HG03039 (cell line): Measurements from ENCODE around the gene YLPM1.

Experiments used
- ATAC-seq: cut with Tn5 transposase; IDR thresholded peaks from one replicate; pipeline ENCODE4 v1.9.1; 2021; ENCODE audit warnings: mild to moderate bottlenecking, moderate library complexity; ENCODE audit not compliant: unreplicated experiment

Gene YLPM1

GRCh38 chr14:74785056-74785613 lies 22.0 kb downstream of the YLPM1 start:
- no peak for ATAC-seq

DNA sequence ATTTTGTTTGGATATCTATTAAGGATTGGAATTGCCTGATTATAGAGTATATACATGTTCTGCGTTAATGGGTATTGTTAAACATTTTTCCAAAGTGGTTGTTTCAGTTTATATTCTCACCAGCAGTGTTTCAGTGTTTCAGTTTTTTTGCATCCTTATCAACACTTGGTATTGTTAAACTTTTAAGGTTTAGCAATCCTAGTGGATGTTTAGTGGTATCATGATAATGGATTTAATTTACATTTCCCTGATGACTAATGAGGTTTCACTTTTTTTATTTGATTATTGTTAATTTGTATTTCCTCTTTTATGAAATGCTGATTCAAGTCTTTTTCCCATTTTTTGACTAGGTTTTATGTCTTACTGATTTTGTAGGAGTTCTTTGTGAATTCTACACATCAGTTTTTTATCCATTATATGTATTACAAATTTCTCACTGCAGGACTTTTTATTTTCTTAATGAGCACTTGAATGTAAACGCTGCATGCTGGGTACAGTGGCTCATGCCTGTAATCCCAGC lies 23.7 kb downstream of the YLPM1 start:
- no peak for ATAC-seq

- no peak for ATAC-seq
These were observed 29.3 kb downstream of the YLPM1 start for GRCh38 chr14:74792249-74793039.

GRCh38 chr14:74793506-74794155 lies 30.5 kb downstream of the YLPM1 start:
- no peak for ATAC-seq

GRCh38 chr14:74794947-74795346 lies 31.8 kb downstream of the YLPM1 start:
- ATAC-seq = no peak

GRCh38 chr14:74799765-74800164 lies 36.6 kb downstream of the YLPM1 start:
- ATAC-seq = no peak

DNA sequence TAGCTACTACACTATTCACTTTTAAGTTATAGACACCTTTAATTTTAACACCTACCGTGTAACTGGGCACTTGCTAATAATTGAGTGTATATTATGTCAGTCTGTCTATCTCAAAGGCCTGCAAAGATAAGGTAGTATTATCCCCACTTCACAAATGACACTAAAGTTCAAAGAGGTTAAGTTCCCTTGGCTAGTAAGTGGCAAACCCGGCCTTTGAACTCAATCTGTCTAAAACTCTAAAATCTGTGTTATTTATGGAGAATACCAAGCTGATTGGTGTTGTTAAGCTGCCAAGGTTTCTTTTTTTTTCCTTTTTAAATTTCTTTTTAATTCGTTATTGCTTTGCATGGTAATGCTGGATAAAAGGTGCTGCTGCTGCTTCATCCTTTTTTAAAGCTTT lies 37.7 kb downstream of the YLPM1 start:
- ATAC-seq = no peak

DNA sequence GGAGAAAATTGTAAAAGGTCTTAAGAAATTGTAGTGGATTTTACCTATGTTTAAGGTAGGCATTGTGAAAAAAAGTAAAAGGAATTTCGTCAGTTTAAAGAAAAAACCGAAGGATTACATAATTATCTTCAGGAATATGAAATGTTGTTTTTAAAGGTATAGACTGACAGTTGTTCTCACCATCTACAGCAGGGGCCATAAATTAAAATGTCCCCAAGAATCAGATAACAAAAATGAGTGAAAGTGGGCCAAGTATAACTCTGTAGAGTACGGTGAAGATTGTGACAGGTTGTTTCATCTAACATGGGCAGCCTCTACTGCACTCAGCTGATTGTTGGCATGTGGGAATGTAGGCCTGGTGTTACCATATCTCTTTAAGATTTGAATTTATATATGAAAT lies 38.3 kb downstream of the YLPM1 start:
- ATAC-seq = no peak

DNA sequence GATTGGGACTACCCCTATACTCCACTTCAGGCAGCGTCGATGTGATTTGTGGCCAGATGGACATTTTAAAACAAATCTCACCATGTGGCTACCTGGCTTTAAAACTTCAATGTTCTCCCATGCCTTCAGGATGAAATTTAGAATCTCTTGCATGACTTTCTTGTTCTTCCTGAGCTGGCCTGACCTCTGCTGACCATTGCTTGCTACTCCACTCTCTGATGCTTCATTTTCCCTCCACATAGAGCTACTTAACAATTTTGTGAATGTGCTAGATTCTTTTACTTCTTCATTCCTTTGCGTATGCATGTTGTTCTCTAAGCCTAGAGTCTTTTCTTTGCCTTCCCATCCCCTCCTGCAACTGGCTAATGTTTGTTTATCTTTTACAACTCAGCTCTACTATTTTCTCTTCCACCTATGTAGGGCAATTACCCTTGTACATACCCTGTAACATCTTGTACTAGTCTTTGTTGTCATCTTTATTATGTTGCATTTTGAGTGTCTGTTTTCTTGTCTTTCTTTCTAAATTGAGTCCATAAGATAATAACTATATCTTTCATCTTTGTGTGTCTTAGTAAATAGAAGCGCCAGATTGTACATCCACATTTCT lies 41.2 kb downstream of the YLPM1 start:
- ATAC-seq = no peak

DNA sequence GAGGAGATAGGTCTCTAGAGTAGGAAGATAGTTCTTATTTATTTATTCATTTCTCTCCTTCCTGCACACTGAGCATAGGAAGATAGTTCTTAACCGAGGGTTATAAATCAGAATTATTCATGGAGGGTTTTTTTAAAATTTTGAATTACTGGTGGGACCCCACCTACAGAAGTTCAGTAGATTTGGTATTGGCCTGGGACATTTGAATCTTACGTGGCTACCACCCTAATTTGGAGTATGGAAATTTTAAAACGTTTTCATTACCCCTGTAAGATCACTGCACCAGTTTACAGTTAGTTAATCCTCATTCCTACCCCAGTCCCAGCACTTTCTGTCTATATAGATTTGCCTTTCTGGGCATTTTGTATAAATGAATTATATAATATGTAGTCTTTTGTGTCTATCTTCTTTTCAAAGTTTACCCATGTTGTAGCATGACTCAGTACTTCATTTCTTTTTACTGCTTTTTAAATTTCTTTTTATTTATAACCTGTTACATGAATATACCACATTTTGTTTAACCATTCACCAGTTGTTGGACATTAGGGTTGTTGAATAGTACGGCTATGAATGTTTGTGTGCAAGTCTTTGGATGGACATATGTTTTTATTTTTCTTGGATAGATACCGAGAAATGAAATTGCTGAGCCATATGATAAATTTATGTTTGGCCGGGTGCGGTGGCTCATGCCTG lies 44.9 kb downstream of the YLPM1 start:
- no peak for ATAC-seq

DNA sequence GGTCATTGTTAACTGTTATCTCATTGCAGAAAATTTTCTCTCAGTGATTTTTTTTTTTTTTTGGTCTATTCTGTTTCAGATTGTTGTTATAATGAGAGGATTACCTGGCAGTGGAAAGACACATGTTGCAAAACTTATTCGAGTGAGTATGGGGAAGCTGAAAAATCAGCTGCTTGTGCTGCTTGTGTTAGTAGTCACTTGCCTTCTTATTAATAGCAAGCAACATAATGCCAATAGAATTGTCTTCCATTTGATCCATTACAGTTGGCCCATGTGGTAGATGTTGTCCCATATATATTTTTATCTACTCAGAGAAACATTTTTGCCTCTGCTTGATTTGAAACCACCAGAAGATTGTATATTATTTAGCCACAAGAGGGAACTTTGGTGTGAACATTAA lies 53.0 kb downstream of the YLPM1 start:
- ATAC-seq = no peak

DNA sequence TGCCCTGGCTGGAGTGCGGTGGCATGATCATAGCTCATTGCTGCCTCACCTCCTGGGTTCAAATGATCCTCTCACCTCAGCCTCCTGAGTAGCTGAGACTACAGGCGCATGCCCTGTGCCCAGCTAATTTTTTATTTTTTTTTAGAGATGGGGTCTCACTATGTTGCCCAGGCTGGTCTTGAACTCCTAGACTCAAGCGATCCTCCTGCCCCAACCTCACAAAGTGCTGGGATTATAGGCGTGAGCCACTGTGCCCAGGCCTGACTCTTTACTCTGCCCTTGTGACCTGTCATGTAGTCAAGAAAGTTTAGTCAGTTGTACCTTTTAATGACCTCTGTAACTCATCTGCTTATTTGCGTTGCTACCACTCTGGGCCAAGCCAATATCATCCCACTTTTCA lies 57.2 kb downstream of the YLPM1 start:
- ATAC-seq = no peak

DNA sequence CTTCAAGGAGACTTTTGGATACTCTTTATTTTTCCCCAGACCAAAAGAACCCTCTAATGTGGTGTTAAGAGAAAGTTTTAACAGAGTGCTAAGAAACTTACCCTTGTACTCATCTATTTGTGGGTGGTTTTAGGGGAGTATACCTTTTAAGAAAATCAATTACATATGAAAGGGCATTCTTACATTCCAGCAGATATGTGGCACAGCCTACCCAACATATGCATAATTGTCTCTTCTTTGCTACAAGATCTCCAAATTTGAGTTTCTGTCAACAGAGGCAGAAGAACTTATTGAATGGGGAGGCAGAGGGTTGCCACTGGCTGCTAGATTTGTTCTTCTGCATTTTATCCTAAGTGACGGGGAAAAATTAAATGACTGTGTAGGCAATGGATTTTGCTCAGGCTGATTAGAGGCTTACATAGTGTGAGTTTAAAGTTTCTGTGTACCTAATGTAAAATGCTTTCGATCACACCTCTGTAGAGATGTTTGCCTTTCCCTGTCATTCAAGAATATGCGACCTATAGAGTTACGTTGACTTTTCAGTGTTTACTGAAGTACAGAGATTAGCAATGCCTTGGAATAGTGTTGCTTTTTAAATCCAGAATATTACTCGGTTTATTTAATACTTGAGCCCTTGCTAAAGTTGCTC lies 58.3 kb downstream of the YLPM1 start:
- no peak for ATAC-seq

- ATAC-seq = no peak
These were observed 61.9 kb downstream of the YLPM1 start for GRCh38 chr14:74824997-74825396.

DNA sequence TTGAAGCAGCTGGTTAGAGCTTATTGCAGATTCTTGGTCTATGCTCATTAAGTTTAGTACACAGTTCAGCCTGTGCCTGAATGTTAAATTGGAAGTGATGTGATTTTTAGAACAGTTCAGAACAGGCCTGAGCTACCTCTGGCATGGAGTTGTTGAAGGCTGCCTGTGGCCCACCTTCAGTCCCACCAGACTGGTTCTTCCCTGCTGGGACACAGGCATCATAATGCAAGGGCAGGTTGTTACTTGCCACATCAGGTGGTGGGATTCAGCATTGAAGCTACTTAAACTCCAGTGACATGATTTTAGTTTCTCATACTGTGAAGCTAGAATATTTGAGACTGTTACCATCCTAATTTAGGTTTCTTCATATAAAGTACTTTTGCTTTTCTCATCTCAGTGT lies 63.5 kb downstream of the YLPM1 start:
- ATAC-seq = no peak

DNA sequence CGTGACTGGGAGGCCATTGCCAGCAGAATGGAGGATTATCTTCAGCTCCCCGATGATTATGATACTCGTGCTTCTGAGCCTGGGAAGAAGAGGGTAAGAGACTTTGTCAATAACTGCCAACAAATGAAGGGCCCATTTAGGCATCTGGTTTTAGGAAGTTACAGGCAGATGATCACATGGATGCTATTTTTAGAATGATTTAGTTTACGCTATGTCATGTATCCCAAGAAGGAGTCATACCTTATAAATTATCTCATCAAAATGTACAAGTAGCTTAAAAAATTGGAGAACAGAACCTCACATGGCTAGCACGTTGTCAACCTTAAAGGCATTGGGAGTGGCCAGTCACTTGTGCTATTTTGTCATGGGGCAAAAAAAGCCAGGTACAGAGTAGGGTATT lies 66.1 kb downstream of the YLPM1 start:
- no peak for ATAC-seq

DNA sequence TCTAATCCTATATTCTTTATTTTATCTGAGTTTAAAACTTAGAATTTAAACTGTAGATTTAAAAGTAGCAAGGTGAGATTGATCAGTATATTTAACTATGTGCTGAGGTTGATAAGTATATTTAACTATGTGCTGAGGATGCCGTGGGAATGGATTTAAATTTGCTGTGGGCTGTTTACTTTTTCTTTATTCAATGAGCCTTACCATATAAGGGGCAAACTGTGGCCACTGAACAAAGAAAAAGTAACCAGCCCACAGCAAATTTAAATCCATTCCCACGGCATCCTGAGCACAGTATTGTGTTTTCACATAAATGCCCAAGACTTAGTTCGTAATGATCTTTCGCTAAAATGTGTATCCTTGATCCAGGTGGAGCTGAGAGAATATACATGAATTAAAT lies 69.7 kb downstream of the YLPM1 start:
- ATAC-seq = no peak

- no peak for ATAC-seq
These were observed 71.7 kb downstream of the YLPM1 start for GRCh38 chr14:74834692-74835392.

DNA sequence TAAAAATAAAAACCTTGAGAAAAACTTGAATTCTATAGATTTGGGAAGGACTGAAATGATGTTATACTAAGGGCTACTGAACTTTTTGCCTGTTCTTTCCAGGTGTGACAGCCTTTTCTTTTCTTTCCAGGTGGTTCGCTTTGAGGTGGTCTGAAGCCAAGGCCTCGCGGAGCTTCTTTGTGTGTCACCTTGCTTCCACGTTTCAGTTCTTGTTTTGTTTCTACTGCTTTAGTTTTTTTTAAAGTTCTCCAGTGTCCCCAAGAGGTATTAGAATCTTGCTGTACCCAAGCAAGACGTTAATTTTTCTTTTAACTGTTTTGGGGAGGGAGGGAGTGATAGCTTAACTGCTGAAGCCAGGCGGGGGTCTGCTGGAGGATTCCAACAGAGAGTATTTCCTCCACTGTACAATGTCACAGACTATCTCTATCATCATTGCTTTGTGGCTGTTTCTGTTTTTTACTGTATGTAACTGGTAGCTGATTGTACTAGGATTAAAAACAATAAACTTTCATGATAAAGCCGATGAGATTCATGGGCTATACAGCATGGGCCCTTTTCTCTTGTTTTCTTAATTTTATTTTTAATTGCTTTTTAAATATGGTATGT lies 72.6 kb downstream of the YLPM1 start:
- no peak for ATAC-seq
